A549 (cell line): ENCODE data around the gene CCDC159. TPM values are rescaled to one million over a fixed set of nuclear protein-coding genes. Genes with fewer than 3 reads are reported as not detected.

Source experiments
- ATAC-seq, 2 experiments: fragments of 200-7000 bp in 1 of 2; fragments of >200 bp in 1 of 2; cut with Nextera tagmentation in 1 of 2; cut with Tn5 transposase in 1 of 2; 3 replicates each; pipeline versions ENCODE4 v1.8.0 to v1.9.1; 2018 to 2020; ENCODE audit warnings: mild to moderate bottlenecking in 1 of 2, moderate library complexity in 1 of 2
- CTCF ChIA-PET: fragments of 300-600 bp; sonication (Branson Sonifier 250); formaldehyde crosslinking; extraction: SDS; loops from one replicate; lab custom pipeline; 2021; ENCODE audit warnings: antibody characterized with exemption, inconsistent platforms; lab: Yijun Ruan, JAX
- POLR2A ChIA-PET: fragments of 350-600 bp; formaldehyde crosslinking; extraction: SDS; loops from one replicate; lab custom pipeline; 2021; ENCODE audit warnings: antibody characterized with exemption, inconsistent platforms; lab: Yijun Ruan, JAX
- DNase-seq, 2 experiments: peaks; one replicate each; pipeline versions ENCODE4 v3.0.0 to v3.0.0-alpha.2; 2011 to 2016; ENCODE audit warnings: low read depth in 1 of 2, low spot score in 1 of 2
- FAIRE-seq: peaks from 2 replicates; lab custom pipeline; 2011; peaks lifted over from hg19 to GRCh38; lab: Jason Lieb, UNC
- H3K27ac ChIP-seq, 2 experiments: fragments of >200 bp; sonication (Bioruptor Twin); formaldehyde crosslinking; 3 replicates each; pipeline ENCODE4 v1.5.1; 2016 to 2017
- H3K4me1 ChIP-seq: fragments of >200 bp; sonication (Bioruptor Twin); formaldehyde crosslinking; 3 replicates; pipeline ENCODE4 v1.6.1; 2016
- H3K4me2 ChIP-seq: fragments of >200 bp; sonication (Bioruptor Twin); formaldehyde crosslinking; 3 replicates; pipeline ENCODE4 v1.6.1; 2016
- H3K4me3 ChIP-seq: fragments of >200 bp; sonication (Bioruptor Twin); formaldehyde crosslinking; 3 replicates; pipeline ENCODE4 v1.5.1; 2016
- H3K9me3 ChIP-seq: fragments of >200 bp; sonication (Bioruptor Twin); formaldehyde crosslinking; 3 replicates; pipeline ENCODE4 v1.6.1; 2016
- ATOH8 ChIP-seq: fragments of 250-450 bp; sonication (Bioruptor Pico); IDR thresholded peaks from 2 replicates; pipeline ENCODE4 v1.5.0; 2020; ENCODE audit warnings: low read depth, mild to moderate bottlenecking, moderate library complexity
- BCL3 ChIP-seq: fragments of >200 bp; sonication (Bioruptor Twin); formaldehyde crosslinking; IDR thresholded peaks from 3 replicates; pipeline ENCODE4 v1.6.1; 2016
- CBX2 ChIP-seq: fragments of 200-600 bp; sonication (generic); IDR thresholded peaks from 2 replicates; pipeline ENCODE4 v1.6.1; 2016; ENCODE audit warnings: low read depth, mild to moderate bottlenecking, borderline replicate concordance
- E2F6 ChIP-seq: IDR thresholded peaks from 2 replicates; pipeline ENCODE4 v1.6.1; 2012; ENCODE audit warnings: low read depth, borderline replicate concordance
- EHMT2 ChIP-seq: fragments of 200-600 bp; sonication (generic); IDR thresholded peaks from 2 replicates; pipeline ENCODE4 v1.6.1; 2016; ENCODE audit warnings: antibody characterized with exemption, low read depth, mild to moderate bottlenecking, moderate library complexity
- HEYL ChIP-seq: fragments of 250-450 bp; sonication (Bioruptor Pico); IDR thresholded peaks from 2 replicates; pipeline ENCODE4 v1.8.0; 2021; ENCODE audit warnings: mild to moderate bottlenecking, moderate library complexity
- JUNB ChIP-seq: fragments of >200 bp; sonication (Bioruptor Twin); formaldehyde crosslinking; IDR thresholded peaks from 2 replicates; pipeline ENCODE4 v1.6.1; 2016
- KDM5A ChIP-seq: fragments of 200-600 bp; sonication (generic); IDR thresholded peaks from 2 replicates; pipeline ENCODE4 v1.6.1; 2016; ENCODE audit warnings: antibody characterized with exemption, mild to moderate bottlenecking
- MYC ChIP-seq: IDR thresholded peaks from 2 replicates; pipeline ENCODE4 v1.6.1; 2012; ENCODE audit warnings: mild to moderate bottlenecking, inconsistent platforms, low read length, improper control_type of control experiment, borderline replicate concordance
- NFE2L2 ChIP-seq: fragments of 150-350 bp; conservative IDR thresholded peaks from 2 replicates; pipeline ENCODE4 v1.6.1; 2014; ENCODE audit warnings: low read length
- NR3C1 ChIP-seq: fragments of >200 bp; sonication (Bioruptor Twin); formaldehyde crosslinking; IDR thresholded peaks from 3 replicates; pipeline ENCODE4 v1.6.1; 2017
- RAD21 ChIP-seq, 2 experiments: fragments of >200 bp in 1 of 2; sonication (Bioruptor Twin) in 1 of 2; formaldehyde crosslinking in 1 of 2; IDR thresholded peaks in 1 of 2; conservative IDR thresholded peaks in 1 of 2; 2 replicates in 1 of 2; 3 replicates in 1 of 2; pipeline ENCODE4 v1.6.1; 2012 to 2018; ENCODE audit warnings: inconsistent platforms in 1 of 2
- RARB ChIP-seq: fragments of 250-450 bp; sonication (Bioruptor Pico); IDR thresholded peaks from 2 replicates; pipeline ENCODE4 v1.8.0; 2021; ENCODE audit warnings: mild to moderate bottlenecking, moderate library complexity
- REST ChIP-seq: fragments of 200-600 bp; sonication (generic); IDR thresholded peaks from 2 replicates; pipeline ENCODE4 v1.6.1; 2016; ENCODE audit warnings: antibody characterized with exemption, mild to moderate bottlenecking, moderate library complexity
- TP53 ChIP-seq: fragments of 250-450 bp; sonication (Bioruptor Pico); IDR thresholded peaks from 2 replicates; pipeline ENCODE4 v1.5.0; 2021; ENCODE audit warnings: mild to moderate bottlenecking, moderate library complexity
- ZNF302 ChIP-seq: fragments of 250-450 bp; sonication (Bioruptor Pico); IDR thresholded peaks from 2 replicates; pipeline ENCODE4 v1.9.0; 2021; ENCODE audit warnings: inconsistent platforms, mild to moderate bottlenecking, moderate library complexity
- ZSCAN20 ChIP-seq: fragments of 250-450 bp; sonication (Bioruptor Pico); IDR thresholded peaks from 2 replicates; pipeline ENCODE4 v1.8.0; 2022; ENCODE audit warnings: mild to moderate bottlenecking, moderate library complexity
- WGBS: methylation state at CpG from one replicate; pipeline ENCODE4 v1.1.6; 2017; ENCODE audit errors: missing lambda C conversion rate; 5-methylcytosine and 5-hydroxymethylcytosine counted together
- polyA plus RNA-seq, 4 experiments: library from polyadenylated mRNA; depleted of rRNA in 3 of 4; stranded (reverse); fragments of >200 nt; fragmentation: RNase III in 1 of 4; extraction: RNeasy Plus Mini Kit Qiagen cat#74134 plus additional on column Dnase treatment in 1 of 4; gene quantifications; 2 replicates in 3 of 4; 3 replicates in 1 of 4; pipeline ENCODE4 v1.2.3, GENCODE V29; 2011 to 2017

The CCDC159 gene
- polyA plus RNA-seq, 2 of the 4 experiments (the other 2 are of a cell fraction): 8.4 to 11.3 TPM

GRCh38 chr19:11375143-11375948 lies 29.0 kb downstream of the CCDC159 start:
- CTCF ChIA-PET: interaction anchor here (1.0 to 4.9 kb wide), 7 partner anchors 9 to 107 kb away, joined by 4 to 28 read pairs (median 4); partner anchors contain the start of genes EPOR, PRKCSH and TSPAN16
- no peak for FAIRE-seq

More at GRCh38 chr19:11375143-11375948, 29.0 kb downstream of the CCDC159 start:
- DNase-seq (no peak), ATAC-seq (no peak)
- WGBS: 28% methylated on average over 20 of the region's 27 CpGs
- POLR2A ChIA-PET: interaction anchor here (0.6 to 2.3 kb wide), 17 partner anchors 8 to 211 kb away, joined by 3 to 32 read pairs (median 8); partner anchors contain the start of genes CCDC159, ECSIT, EPOR and ODAD3
- TF ChIP-seq HEYL: no peak
- no peak for TF ChIP-seq MYC
- no peak for TF ChIP-seq NFE2L2
- TF ChIP-seq KDM5A: no peak
- no peak for TF ChIP-seq CBX2
- no peak for TF ChIP-seq EHMT2
- no peak for TF ChIP-seq ZSCAN20 (CRISPR knock-in tag)
- TF ChIP-seq ZNF302 (CRISPR knock-in tag): no peak
- no peak for TF ChIP-seq TP53 (CRISPR knock-in tag)
- TF ChIP-seq JUNB: no peak
- TF ChIP-seq RAD21 (conservative IDR thresholded peaks at IDR 0.05 in 1 of 2, IDR thresholded peaks at IDR 0.05 in 1 of 2): no peak
- TF ChIP-seq NR3C1: no peak
- TF ChIP-seq E2F6: no peak
- TF ChIP-seq ATOH8 (CRISPR knock-in tag): no peak
- TF ChIP-seq BCL3: no peak
- TF ChIP-seq REST: no peak
- no peak for TF ChIP-seq RARB (CRISPR knock-in tag)
- Histone ChIP-seq H3K4me3 (peak overlapping the region; percentile 47), H3K9me3 (no peaks in the 10 kb centered on the region), H3K27ac (peak overlapping the region; percentile 69 to 92), H3K4me1 (peaks cover 49% of the 10 kb centered on the region), H3K4me2 (peak overlapping the region; percentile 84)
